Hepatocyte (in vitro differentiated cells): ENCODE measurements around the gene ABLIM2.

Source experiments
- EZH2 ChIP-seq: fragments of 200-600 bp; sonication (generic); IDR thresholded peaks from 2 replicates; pipeline ENCODE4 v1.6.1; 2016; ENCODE audit warnings: antibody characterized with exemption, mild to moderate bottlenecking, borderline replicate concordance
- EZH2phosphoT487 ChIP-seq: fragments of 200-600 bp; sonication (generic); IDR thresholded peaks from one replicate; pipeline ENCODE4 v1.6.1; 2018; ENCODE audit warnings: antibody characterized with exemption, mild to moderate bottlenecking, low read depth, moderate library complexity; ENCODE audit not compliant: unreplicated experiment, severe bottlenecking
- TF ChIP-seq, protein P1 (sequence below): fragments of 200-600 bp; sonication (generic); IDR thresholded peaks from 2 replicates; pipeline ENCODE4 v1.5.1; 2016; ENCODE audit warnings: antibody characterized with exemption, mild to moderate bottlenecking; ENCODE audit not compliant: poor library complexity

DNA sequence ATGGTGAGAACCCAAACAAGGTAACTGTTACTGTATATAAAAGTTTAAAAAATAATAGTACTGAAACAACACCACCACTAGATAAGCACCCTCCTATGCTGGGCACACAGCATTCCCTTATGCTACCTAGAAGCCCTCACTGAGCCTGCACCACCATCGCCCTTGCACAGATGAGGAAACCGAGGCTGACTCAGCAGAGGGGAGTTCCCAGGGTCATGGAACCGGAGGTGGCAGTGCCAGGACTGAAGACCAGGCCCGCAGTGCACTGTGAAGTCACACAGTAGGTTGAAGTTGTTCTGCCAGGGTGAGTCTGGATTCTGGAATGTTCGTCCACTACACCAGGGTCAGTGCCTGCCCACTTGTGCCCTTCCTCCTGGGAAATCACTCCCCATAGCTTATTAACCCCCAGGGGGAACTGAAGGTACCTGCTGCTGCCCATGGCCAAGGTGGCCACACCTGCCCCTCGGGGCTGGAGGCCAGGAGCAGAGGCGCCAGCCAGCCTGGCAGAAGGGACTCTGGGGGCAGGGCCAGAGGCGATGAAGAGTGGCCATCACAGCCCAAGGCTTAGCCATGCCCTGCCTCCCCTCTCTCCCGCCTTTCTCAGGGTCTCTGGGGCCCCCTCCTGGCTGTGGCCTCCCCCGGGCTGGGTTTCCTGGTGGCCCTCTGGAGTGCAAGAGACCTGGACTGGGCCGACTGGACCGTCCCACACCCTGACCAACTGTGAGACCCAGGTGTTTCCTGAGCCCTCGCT is 15.1 kb upstream of the ABLIM2 start:
- TF ChIP-seq, protein P1, sequence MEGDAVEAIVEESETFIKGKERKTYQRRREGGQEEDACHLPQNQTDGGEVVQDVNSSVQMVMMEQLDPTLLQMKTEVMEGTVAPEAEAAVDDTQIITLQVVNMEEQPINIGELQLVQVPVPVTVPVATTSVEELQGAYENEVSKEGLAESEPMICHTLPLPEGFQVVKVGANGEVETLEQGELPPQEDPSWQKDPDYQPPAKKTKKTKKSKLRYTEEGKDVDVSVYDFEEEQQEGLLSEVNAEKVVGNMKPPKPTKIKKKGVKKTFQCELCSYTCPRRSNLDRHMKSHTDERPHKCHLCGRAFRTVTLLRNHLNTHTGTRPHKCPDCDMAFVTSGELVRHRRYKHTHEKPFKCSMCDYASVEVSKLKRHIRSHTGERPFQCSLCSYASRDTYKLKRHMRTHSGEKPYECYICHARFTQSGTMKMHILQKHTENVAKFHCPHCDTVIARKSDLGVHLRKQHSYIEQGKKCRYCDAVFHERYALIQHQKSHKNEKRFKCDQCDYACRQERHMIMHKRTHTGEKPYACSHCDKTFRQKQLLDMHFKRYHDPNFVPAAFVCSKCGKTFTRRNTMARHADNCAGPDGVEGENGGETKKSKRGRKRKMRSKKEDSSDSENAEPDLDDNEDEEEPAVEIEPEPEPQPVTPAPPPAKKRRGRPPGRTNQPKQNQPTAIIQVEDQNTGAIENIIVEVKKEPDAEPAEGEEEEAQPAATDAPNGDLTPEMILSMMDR: no peak
- TF ChIP-seq EZH2 (no peak), EZH2phosphoT487 (no peak)
